D721Med (cell line): ENCODE measurements around the gene GTF2F1.

Experiments used
- DNase-seq: peaks from one replicate; pipeline ENCODE4 v3.0.0; 2011; ENCODE audit warnings: low spot score; ENCODE audit not compliant: insufficient read length
- FAIRE-seq: peaks from 2 replicates; lab custom pipeline; 2011; peaks lifted over from hg19 to GRCh38; lab: Jason Lieb, UNC
- CTCF ChIP-seq: IDR thresholded peaks from 2 replicates; pipeline ENCODE4 v1.5.1; 2012; ENCODE audit warnings: mild to moderate bottlenecking, control low read depth; ENCODE audit not compliant: insufficient read depth; ENCODE audit errors: missing control alignments

Gene GTF2F1

GRCh38 chr19:6392221-6393073 lies 517 bp downstream of the GTF2F1 start:
- DNase-seq (peak; percentile 12), FAIRE-seq (no peak)
- TF ChIP-seq CTCF: no peak

DNA sequence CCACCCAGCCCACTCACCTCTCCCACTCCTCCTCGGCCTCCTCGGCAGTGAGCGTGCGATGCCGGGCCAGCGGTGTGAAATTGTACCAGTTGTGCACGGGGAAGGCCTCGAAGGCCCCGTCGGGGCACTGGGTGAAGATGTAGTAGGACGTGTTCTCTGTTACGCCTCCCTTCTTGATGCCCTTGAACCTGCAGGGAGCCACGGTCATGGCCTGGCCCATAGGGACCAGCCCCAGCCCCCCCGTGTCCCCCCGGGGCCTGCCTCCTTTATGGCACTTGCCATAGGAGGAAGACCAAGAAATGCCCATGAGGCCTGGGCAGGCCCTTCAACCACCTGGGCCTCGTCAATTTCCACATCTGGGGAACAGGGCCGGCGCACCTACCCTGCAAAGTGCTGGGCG lies 5.6 kb downstream of the GTF2F1 start:
- FAIRE-seq (no peak), DNase-seq (peak; percentile 8)
- TF ChIP-seq CTCF: no peak

DNA sequence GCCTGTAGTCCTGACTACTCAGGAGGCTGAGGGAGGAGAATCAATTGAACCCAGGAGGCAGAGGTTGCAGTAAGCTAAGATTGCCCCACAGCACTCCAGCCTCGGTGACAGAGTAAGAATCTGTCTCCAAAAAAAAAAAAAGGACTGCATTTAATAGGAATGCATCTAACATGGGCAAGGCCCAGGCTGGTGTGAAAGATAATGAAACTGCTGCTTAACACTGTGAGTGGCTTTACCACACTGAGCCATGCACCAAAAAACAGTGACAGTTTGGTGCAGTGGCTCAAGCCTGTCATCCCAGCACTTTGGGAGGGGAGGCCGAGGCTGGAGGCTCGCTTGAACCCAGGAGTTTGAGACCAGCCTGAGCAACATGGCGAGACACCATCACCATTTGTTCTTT lies 8.6 kb downstream of the GTF2F1 start:
- no peak for TF ChIP-seq CTCF
- DNase-seq: peak; percentile 12
- no peak for FAIRE-seq

GRCh38 chr19:6383188-6383587 lies 9.8 kb downstream of the GTF2F1 start:
- DNase-seq (peak; percentile 5), FAIRE-seq (no peak)
- TF ChIP-seq CTCF: no peak

DNA sequence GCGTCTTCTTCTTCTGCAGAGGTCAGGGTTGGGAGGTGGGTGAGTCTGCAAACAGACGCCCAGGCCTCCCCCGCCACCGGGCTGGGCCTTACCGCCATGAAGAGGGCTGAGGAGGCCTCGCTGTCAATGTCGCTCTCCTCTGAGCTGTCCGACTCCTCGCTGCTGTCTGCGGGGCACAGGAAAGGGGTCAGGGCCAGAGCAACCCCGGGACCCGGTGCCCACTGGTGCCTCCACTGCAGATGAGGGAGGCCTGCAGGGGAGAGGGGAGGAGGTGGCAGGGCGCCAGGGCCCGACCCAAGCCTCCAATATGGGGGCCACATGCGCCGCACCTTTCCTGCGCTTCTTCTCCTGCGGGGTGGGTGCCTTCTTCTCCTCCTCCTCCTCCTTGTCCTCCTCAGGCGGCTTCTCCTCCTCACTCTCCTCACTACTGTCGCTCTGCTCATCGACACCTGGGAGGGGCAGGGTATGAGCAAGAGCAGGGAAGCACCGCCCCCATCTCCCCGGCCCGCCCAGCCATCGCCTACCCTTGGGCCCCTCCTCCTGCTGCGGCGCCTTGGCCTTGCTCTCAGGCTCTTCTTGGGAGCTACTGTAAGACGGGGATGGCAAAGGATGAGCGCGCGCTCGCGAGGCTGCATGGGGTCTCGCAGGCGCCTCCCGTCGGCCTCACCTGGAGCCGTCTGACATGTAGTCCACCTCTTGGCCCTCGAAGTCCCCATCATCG lies 11.8 kb downstream of the GTF2F1 start:
- FAIRE-seq (no peak), DNase-seq (no peak)
- TF ChIP-seq CTCF: no peak

- no peak for FAIRE-seq
- no peak for DNase-seq
- no peak for TF ChIP-seq CTCF
These were observed 13.2 kb downstream of the GTF2F1 start for GRCh38 chr19:6379744-6380143.
